Retinal pigment epithelial cell (primary cell): Measurements from ENCODE around the gene PCCA.
A peak's percentile ranks its signal among the peaks of the same experiment; 100 is the strongest.

Experiments
- DNase-seq: peaks from one replicate; pipeline ENCODE4 v3.0.0-alpha.2; 2010; ENCODE audit warnings: low read depth
- H3K4me3 ChIP-seq: 2 replicates; pipeline ENCODE4 v1.5.1; 2011; ENCODE audit warnings: mild to moderate bottlenecking, low read length, control low read depth, moderate library complexity
- TF ChIP-seq, protein P1 (sequence below): conservative IDR thresholded peaks from 2 replicates; pipeline ENCODE4 v1.5.1; 2011; ENCODE audit warnings: low read depth, low read length, control low read depth, inconsistent platforms

PCCA gene

DNA sequence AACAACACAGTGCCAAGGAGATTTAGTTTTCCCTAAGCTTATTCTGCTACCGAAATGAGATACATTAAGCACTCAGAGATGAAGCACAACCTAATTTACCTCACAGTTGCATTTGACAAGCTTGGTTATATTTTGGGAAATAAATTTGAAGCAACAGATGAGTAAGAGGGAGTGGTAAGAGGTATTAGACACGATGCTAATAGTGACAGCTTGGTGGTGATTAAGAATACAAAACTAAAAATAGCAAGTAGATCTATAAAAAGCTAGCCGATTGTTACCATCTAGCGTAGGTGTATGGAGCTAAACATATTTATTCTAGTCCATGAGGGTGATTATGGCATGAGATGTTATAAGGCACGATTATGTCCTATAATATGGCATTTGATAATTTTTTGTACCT is 208.5 kb downstream of the PCCA start:
- no peak overlapping the region for H3K4me3 ChIP-seq
- no peak for DNase-seq
- TF ChIP-seq, protein P1, sequence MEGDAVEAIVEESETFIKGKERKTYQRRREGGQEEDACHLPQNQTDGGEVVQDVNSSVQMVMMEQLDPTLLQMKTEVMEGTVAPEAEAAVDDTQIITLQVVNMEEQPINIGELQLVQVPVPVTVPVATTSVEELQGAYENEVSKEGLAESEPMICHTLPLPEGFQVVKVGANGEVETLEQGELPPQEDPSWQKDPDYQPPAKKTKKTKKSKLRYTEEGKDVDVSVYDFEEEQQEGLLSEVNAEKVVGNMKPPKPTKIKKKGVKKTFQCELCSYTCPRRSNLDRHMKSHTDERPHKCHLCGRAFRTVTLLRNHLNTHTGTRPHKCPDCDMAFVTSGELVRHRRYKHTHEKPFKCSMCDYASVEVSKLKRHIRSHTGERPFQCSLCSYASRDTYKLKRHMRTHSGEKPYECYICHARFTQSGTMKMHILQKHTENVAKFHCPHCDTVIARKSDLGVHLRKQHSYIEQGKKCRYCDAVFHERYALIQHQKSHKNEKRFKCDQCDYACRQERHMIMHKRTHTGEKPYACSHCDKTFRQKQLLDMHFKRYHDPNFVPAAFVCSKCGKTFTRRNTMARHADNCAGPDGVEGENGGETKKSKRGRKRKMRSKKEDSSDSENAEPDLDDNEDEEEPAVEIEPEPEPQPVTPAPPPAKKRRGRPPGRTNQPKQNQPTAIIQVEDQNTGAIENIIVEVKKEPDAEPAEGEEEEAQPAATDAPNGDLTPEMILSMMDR = no peak

DNA sequence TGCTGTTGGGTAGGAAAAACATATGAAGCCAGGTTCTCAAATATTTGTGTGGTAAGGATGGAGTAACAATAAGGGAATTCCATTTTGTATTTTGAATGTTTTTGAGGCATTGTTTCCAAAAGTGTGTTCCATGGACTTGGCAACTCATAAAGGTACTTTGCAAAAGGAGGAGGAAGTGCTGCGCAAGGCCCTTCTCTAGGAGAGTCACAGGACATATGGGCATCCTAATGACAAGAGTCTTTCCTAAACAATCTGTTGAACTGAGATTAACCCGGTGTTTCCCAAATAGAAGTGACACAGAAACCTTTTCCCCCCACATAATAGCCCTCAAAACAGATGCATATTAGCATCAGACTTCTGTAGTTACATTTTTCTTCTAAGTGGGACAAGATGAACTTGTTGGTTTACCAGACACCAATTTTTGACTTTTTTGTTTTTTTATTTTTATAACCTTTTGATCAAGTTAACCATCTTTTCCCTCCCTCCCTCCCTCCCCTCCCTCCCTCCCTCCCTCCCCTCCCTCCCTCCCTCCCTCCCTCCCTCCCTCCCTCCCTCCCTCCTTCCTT is 209.3 kb downstream of the PCCA start:
- no peak overlapping the region for H3K4me3 ChIP-seq
- no peak for DNase-seq
- TF ChIP-seq, protein P1 = no peak

DNA sequence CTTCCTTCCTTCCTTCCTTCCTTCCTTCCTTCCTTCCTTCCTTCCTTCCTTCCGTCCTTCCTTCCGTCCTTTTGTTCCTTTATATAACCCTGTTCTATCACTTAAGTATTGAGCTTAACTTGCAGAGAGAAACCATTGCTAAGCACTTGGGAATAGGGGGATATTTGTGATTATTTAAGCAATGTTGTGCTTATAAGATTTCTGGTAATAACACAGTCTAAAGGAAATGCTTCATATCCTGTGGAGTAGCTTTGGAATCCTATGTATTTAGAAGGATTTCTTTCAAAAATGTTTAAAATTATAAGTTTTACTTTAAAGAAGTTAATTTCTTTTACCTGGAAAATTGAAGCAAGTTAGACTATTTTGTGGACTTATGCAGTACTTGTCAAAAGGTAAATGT is 209.8 kb downstream of the PCCA start:
- DNase-seq = no peak
- TF ChIP-seq, protein P1 = no peak
- H3K4me3 ChIP-seq = no peak overlapping the region

DNA sequence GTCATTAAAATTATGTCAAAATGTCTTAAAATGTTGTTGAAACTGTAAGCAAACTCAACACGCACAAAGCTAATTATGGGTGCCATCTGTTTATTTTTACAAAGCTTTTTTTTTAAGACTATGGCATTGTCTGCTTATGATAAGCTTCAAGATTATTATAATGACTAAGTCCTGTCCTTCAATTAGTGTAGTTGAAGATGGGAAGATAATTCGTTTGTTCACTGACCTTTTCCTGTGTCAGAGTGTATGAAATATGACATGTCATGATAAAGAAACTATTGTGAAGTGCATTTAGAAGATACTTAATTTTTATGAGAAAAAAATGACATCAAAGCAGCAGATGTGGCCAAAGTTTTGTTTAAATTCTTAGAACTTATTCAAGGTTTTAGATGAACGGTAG is 211.3 kb downstream of the PCCA start:
- H3K4me3 ChIP-seq = no peak overlapping the region
- no peak for DNase-seq
- TF ChIP-seq, protein P1 = no peak

DNA sequence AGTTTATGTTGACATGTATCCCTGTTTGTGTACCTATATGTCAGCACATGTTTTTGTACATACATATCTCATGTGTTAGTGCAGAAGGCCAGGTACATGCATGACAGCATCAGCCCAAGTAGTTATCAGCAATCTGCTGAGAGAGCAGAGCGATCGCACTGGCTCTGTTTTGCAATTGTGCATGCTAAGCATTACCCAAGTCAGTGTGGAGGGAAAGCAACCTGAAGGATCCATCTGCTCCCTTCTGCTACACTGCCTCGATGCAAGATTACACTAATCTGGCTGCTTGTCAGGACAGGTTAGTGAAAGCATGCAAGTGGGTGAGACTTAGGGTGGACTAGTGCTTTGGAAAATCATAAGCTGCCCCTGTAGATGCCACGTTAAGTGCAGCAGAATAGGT is 211.8 kb downstream of the PCCA start:
- TF ChIP-seq, protein P1 = no peak
- DNase-seq = no peak
- no peak overlapping the region for H3K4me3 ChIP-seq

DNA sequence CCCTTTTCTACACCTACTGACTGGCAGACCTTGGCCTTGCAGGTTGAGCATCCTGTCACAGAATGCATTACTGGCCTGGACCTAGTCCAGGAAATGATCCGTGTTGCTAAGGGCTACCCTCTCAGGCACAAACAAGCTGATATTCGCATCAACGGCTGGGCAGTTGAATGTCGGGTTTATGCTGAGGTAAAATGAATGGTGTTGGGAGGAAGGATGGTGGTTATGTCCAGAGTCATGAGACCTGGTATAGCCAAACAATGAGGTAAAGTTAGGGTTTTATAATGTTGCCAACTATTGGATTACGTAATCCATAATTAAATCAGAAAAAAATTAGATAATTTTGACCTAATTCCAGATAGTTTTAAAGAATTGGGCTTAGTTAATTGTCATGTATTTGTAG is 212.5 kb downstream of the PCCA start:
- DNase-seq = peak; percentile 12
- TF ChIP-seq, protein P1 = no peak
- H3K4me3 ChIP-seq = no peak overlapping the region

DNA sequence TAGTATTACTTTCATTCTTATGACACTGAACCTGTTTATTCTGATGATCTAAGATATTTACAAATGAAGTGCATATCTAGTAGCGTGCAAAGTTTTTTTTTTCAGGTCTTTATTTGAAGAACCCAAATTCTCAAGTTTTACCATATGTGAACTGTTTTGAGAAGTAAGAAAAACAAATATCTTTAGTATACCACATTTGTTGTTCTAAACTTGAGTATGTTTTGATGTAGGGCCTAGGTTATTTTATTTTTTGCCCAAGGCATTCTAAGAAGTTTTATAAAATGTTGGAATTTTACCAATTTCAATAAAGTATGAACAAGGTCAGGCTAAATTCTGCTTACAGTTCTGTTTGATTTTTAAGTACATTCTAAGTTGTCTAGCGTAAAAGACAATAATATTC is 213.5 kb downstream of the PCCA start:
- DNase-seq = no peak
- TF ChIP-seq, protein P1 = no peak
- no peak overlapping the region for H3K4me3 ChIP-seq
